ENCODE measurements around the gene TNFRSF13B. TPM values are rescaled to one million over a fixed set of nuclear protein-coding genes. Genes with fewer than 3 reads are reported as not detected.

Gene TNFRSF13B
- total and polyA plus RNA-seq, 2 donors from 2014 or later: 1.4 TPM; not detected in 1

GRCh38 chr17:16972346-16972745 is 428 bp upstream of the TNFRSF13B start:
- no peaks in the 10 kb centered on the region for H3K9me3 ChIP-seq (ENCODE audit: control insufficient read depth in 2 of 3, insufficient read depth in 1 of 3, low read length in 3 of 3)
- no peak overlapping the region for H3K9ac ChIP-seq (ENCODE audit: low read length in 3 of 3)
- intact Hi-C loops (cut with DNase I): no loop called here
- H3K27ac ChIP-seq (ENCODE audit: low read depth in 2 of 2, low read length in 2 of 2): no peak overlapping the region
- FAIRE-seq (no peak), DNase-seq (no peak)
- H3K4me1 ChIP-seq (ENCODE audit: control insufficient read depth in 2 of 3, insufficient read depth in 2 of 3, low read depth in 1 of 3, low read length in 3 of 3): no peaks in the 10 kb centered on the region
- H3K27me3 ChIP-seq (ENCODE audit: control insufficient read depth, insufficient read depth, low read length): no peaks in the 10 kb centered on the region
- no peaks in the 10 kb centered on the region for H3K36me3 ChIP-seq (ENCODE audit: control insufficient read depth in 2 of 3, insufficient read depth in 3 of 3, low read length in 3 of 3)
- no peak for TF ChIP-seq CTCF (IDR thresholded peaks at IDR 0.05; ENCODE audit: borderline replicate concordance, extremely low read depth, insufficient read depth)
- H3K4me3 ChIP-seq (ENCODE audit: low read length in 3 of 3): no peak overlapping the region

- TF ChIP-seq CTCF (IDR thresholded peaks at IDR 0.05; ENCODE audit: borderline replicate concordance, extremely low read depth, insufficient read depth): no peak
Measured at GRCh38 chr17:16969931-16970906, 1.7 kb downstream of the TNFRSF13B start.

GRCh38 chr17:16968786-16969185 is 3.1 kb downstream of the TNFRSF13B start:
- Histone ChIP-seq H3K9ac (ENCODE audit: low read length in 3 of 3) (no peak overlapping the region), H3K27ac (ENCODE audit: low read depth in 2 of 2, low read length in 2 of 2) (no peak overlapping the region), H3K36me3 (ENCODE audit: control insufficient read depth in 2 of 3, insufficient read depth in 3 of 3, low read length in 3 of 3) (no peaks in the 10 kb centered on the region), H3K9me3 (ENCODE audit: control insufficient read depth in 2 of 3, insufficient read depth in 1 of 3, low read length in 3 of 3) (no peaks in the 10 kb centered on the region), H3K4me3 (ENCODE audit: low read length in 3 of 3) (no peak overlapping the region), H3K4me1 (ENCODE audit: control insufficient read depth in 2 of 3, insufficient read depth in 2 of 3, low read depth in 1 of 3, low read length in 3 of 3) (no peaks in the 10 kb centered on the region), H3K27me3 (ENCODE audit: control insufficient read depth, insufficient read depth, low read length) (no peaks in the 10 kb centered on the region)
- no peak for DNase-seq
- FAIRE-seq: no peak
- intact Hi-C loops (cut with DNase I): no loop called here
- no peak for TF ChIP-seq CTCF (IDR thresholded peaks at IDR 0.05; ENCODE audit: borderline replicate concordance, extremely low read depth, insufficient read depth)

More at GRCh38 chr17:16969931-16970906, 1.7 kb downstream of the TNFRSF13B start:
- no peak overlapping the region for H3K4me3 ChIP-seq (ENCODE audit: low read length in 3 of 3)
- H3K27me3 ChIP-seq (ENCODE audit: control insufficient read depth, insufficient read depth, low read length): no peaks in the 10 kb centered on the region
- FAIRE-seq (no peak), DNase-seq (no peak)
- no peaks in the 10 kb centered on the region for H3K9me3 ChIP-seq (ENCODE audit: control insufficient read depth in 2 of 3, insufficient read depth in 1 of 3, low read length in 3 of 3)
- no peaks in the 10 kb centered on the region for H3K36me3 ChIP-seq (ENCODE audit: control insufficient read depth in 2 of 3, insufficient read depth in 3 of 3, low read length in 3 of 3)
- no peaks in the 10 kb centered on the region for H3K4me1 ChIP-seq (ENCODE audit: control insufficient read depth in 2 of 3, insufficient read depth in 2 of 3, low read depth in 1 of 3, low read length in 3 of 3)
- intact Hi-C loops (cut with DNase I): no loop called here
- H3K27ac ChIP-seq (ENCODE audit: low read depth in 2 of 2, low read length in 2 of 2): no peak overlapping the region
- no peak overlapping the region for H3K9ac ChIP-seq (ENCODE audit: low read length in 3 of 3)
